Pancreas (tissue), 10 donors: ENCODE data around the gene XYLT1. TPM values are rescaled to one million over a fixed set of nuclear protein-coding genes. Genes with fewer than 3 reads are reported as not detected.
A peak's percentile ranks its signal among the peaks of the same experiment; 100 is the strongest.

Source experiments
- ATAC-seq, 4 donors: fragments of 200-7000 bp; cut with Tn5 transposase; one replicate each; pipeline versions ENCODE4 v1.8.0 to v1.9.1; 2020; ENCODE audit warnings: mild to moderate bottlenecking in 4 of 4, moderate library complexity in 4 of 4
- DNase-seq, 6 donors: peaks; one replicate each; pipeline ENCODE4 v3.0.0-alpha.2; 2020
- FAIRE-seq: peaks from 2 replicates; lab custom pipeline; 2012; peaks lifted over from hg19 to GRCh38; lab: Jason Lieb, UNC
- H3K27ac ChIP-seq, 4 donors: fragments of 200-600 bp; sonication (generic); 1 replicate in 3 of 4; 2 replicates in 1 of 4; pipeline versions ENCODE4 v1.5.0 to v1.8.0; 2020
- H3K27me3 ChIP-seq, 4 donors: fragments of 200-600 bp; one replicate each; pipeline ENCODE4 v1.8.0; 2021
- H3K36me3 ChIP-seq, 3 donors: fragments of 200-600 bp; sonication (generic) in 1 of 3; one replicate each; pipeline versions ENCODE4 v1.5.0 to v1.8.0; 2020 to 2021
- H3K4me1 ChIP-seq, 3 donors: fragments of 200-600 bp; one replicate each; pipeline ENCODE4 v1.8.0; 2021
- H3K4me3 ChIP-seq, 4 donors: fragments of 200-600 bp; sonication (generic) in 2 of 4; one replicate each; pipeline versions ENCODE4 v1.5.0 to v1.8.0; 2020 to 2021
- H3K9me3 ChIP-seq, 4 donors: fragments of 200-600 bp; one replicate each; pipeline ENCODE4 v1.8.0; 2021
- WGBS, 2 donors: extraction: QIAGEN DNeasy Blood & Tissue Kit; methylation state at CpG; one replicate each; pipeline ENCODE4 v1.1.7; 2013; 5-methylcytosine and 5-hydroxymethylcytosine counted together
- intact Hi-C, 3 donors: fragments of 100-400 bp; cut with DNase I; formaldehyde crosslinking; loops; one replicate each; pipeline versions ENCODE4 v1.11.1 to v1.14.2; 2022
- polyA plus RNA-seq, 2 donors: library from polyadenylated mRNA; stranded (reverse); fragments of 200-250 nt; gene quantifications; one replicate each; pipeline ENCODE4 v1.2.3, GENCODE V29; 2013
- total RNA-seq, 6 donors: library from RNA; stranded (reverse); fragmentation: NEBNext Ultra II Directional in 4 of 6; extraction: Animal tissue kit (Norgen Biotek cat#: 25700) in 4 of 6; gene quantifications; one replicate each; pipeline versions ENCODE4 v1.2.1 to v1.2.4, GENCODE V29; 2021 to 2023
- TF ChIP-seq, protein P1 (sequence below), 4 donors: fragments of 200-600 bp; sonication (generic) in 3 of 4; IDR thresholded peaks; one replicate each; pipeline versions ENCODE4 v1.5.0 to v1.8.0; 2021; ENCODE audit warnings: antibody characterized with exemption in 4 of 4
- donor health status: healthy with polysubstance abuse.
- donor health status: DM: no; HTN: no; CAD: no; lungs with moderate emphysema.
- donor health status: DM: no; HTN: no; CAD: no.
- donor health status: control.
- donor health status: control.
- donor health status: Bipolar disorder and iron deficiency.
- donor health status: DM: yes; HTN: yes; CAD: no.
- donor health status: DM: no; HTN: no; CAD: no.
- donor health status: DM: no; HTN: no; CAD: no.
- donor health status: DM: yes; HTN: yes; CAD: no.

The XYLT1 gene
- total and polyA plus RNA-seq, 8 donors = 1.6 to 8.2 (median 4.6) TPM

DNA sequence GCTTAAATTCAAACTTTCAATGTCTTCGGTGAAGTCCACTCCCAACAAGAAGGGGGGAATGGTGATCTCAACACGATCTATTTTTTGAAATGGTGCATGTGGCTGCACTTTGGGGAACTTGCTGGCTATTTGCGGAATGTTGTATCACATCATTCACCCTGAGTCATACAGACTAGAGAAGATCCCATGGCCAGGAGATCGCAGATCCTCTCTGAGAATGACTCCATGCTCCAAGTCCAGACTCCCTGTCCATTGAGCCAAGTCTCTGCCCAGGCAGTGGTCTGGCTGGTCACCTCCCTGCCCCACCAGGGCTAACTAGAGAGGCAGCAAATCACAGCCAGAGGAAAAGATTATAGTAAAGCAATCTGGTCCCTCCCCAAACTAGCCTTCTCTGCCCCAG, 120.6 kb downstream of the XYLT1 start:
- Histone ChIP-seq H3K36me3 (no peaks in the 10 kb centered on the region), H3K4me1 (no peaks in the 10 kb centered on the region), H3K4me3 (no peak overlapping the region), H3K27me3 (no peaks in the 10 kb centered on the region), H3K27ac (peak overlapping the region in 1 of 4 donors; percentile 13), H3K9me3 (no peaks in the 10 kb centered on the region)
- FAIRE-seq (no peak), DNase-seq (no peak), ATAC-seq (peak in 2 of 4 donors; percentile 51 to 69)
- intact Hi-C loops = no loop called here
- WGBS, 2 donors = 90 to 94% methylated on average over 4 of the region's 4 CpGs
- TF ChIP-seq, protein P1, sequence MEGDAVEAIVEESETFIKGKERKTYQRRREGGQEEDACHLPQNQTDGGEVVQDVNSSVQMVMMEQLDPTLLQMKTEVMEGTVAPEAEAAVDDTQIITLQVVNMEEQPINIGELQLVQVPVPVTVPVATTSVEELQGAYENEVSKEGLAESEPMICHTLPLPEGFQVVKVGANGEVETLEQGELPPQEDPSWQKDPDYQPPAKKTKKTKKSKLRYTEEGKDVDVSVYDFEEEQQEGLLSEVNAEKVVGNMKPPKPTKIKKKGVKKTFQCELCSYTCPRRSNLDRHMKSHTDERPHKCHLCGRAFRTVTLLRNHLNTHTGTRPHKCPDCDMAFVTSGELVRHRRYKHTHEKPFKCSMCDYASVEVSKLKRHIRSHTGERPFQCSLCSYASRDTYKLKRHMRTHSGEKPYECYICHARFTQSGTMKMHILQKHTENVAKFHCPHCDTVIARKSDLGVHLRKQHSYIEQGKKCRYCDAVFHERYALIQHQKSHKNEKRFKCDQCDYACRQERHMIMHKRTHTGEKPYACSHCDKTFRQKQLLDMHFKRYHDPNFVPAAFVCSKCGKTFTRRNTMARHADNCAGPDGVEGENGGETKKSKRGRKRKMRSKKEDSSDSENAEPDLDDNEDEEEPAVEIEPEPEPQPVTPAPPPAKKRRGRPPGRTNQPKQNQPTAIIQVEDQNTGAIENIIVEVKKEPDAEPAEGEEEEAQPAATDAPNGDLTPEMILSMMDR (IDR thresholded peaks at IDR 0.05) = no peak

DNA sequence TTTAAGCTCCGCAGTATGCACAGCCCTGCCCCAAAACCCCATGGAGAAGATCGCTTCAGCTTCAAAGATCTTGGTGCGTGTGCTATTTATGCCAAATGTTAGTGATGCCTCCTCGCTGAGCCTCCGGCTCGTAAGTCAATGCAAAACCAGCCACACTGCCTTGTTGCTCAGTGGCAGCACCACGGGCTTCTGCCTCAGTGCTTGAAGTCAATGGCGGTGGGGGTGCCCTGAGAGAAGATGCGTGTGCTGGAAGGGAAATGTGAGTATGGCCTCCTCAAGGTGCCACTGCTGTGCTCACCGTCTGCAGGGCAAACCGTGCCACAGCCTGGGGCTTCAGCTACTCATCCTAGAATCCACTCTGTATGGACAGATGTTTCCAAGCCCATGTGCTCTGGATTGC, 121.9 kb downstream of the XYLT1 start:
- Histone ChIP-seq H3K4me3 (no peak overlapping the region), H3K27ac (no peak overlapping the region), H3K36me3 (no peaks in the 10 kb centered on the region), H3K9me3 (no peaks in the 10 kb centered on the region), H3K4me1 (no peaks in the 10 kb centered on the region), H3K27me3 (no peaks in the 10 kb centered on the region)
- intact Hi-C loops = no loop called here
- TF ChIP-seq, protein P1 (IDR thresholded peaks at IDR 0.05) = no peak
- no peak for DNase-seq
- 93 to 97% methylated on average over 11 of the region's 11 CpGs for WGBS, 2 donors
- FAIRE-seq = no peak
- ATAC-seq = no peak

DNA sequence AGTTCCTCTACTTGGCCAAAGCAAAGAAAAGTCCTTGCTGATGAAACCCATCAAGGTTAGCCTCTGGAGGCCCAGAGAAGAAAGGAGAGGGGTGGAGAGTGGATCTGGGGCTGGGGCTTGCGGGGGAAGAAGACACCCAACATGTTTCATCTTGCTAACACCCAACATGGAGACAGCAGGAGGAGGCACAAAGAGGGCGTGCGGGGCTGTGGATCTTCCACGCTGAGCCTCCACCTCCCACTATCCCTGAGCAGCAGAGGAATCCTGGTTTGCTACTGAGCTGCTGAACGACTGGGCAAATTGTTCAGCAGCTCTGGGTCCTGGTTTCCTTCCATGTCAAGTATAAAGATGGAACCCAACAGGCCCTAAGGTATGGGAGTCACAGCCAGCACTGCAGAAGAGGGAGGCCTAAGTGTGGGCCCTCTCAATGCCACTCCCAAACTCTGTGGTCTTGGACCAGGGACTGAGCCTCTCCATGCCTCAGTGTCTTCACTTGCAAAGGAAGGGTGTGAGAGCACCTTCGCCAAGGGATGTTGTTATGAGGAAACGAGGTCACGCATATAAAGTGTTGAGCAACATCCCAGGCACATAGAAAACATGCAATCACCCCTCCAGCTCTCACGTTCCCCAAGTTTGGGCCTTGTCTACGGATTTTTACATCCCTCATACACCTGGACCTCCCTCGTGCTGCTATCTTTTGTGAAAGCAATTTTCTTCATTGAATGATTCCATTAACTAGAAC, 122.5 kb downstream of the XYLT1 start:
- H3K27ac ChIP-seq = no peak overlapping the region
- H3K27me3 ChIP-seq = no peaks in the 10 kb centered on the region
- TF ChIP-seq, protein P1 (IDR thresholded peaks at IDR 0.05) = no peak
- FAIRE-seq (no peak), DNase-seq (no peak), ATAC-seq (no peak)
- no peaks in the 10 kb centered on the region for H3K9me3 ChIP-seq
- intact Hi-C loops = no loop called here
- H3K4me3 ChIP-seq = no peak overlapping the region
- H3K36me3 ChIP-seq = no peaks in the 10 kb centered on the region
- 88 to 94% methylated on average over 11 of the region's 11 CpGs for WGBS, 2 donors
- no peaks in the 10 kb centered on the region for H3K4me1 ChIP-seq

DNA sequence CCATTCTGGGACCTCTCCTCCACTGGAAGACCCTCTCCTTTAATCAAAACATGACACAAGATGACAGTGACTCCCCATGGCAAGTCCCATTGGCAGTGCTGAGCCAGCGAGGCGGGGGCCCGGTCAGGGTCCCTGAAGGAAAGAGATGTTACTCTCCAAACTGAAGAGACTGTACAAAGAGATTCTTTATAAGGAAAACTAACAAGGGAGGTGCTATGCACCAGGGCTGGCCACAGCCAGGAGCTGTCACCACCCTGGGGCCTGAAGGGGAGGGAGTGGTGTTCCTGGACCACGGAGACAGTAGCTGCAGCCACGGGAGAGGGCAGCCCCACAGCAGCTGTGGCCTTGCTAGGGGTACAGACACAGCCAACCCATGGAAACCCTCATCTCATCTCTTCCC, 123.1 kb downstream of the XYLT1 start:
- no peak for ATAC-seq
- H3K9me3 ChIP-seq = no peaks in the 10 kb centered on the region

More for the DNA sequence above, 123.1 kb downstream of the XYLT1 start:
- Histone ChIP-seq H3K4me1 (no peaks in the 10 kb centered on the region), H3K27me3 (no peaks in the 10 kb centered on the region), H3K4me3 (no peak overlapping the region), H3K36me3 (no peaks in the 10 kb centered on the region), H3K27ac (no peak overlapping the region)
- no peak for FAIRE-seq
- no peak for DNase-seq
- WGBS, 2 donors = 85 to 93% methylated on average over 5 of the region's 5 CpGs
- intact Hi-C loops = no loop called here
- TF ChIP-seq, protein P1 (IDR thresholded peaks at IDR 0.05) = no peak
